ENCODE measurements around the gene PTPN11.
"Not testable (repeated sequence)": the region's sequence is repeated elsewhere in the genome, so short reads cannot be mapped to it uniquely, and the experiment has no call there.

PTPN11 gene

GRCh38 chr12:112408621-112409020, 10.1 kb upstream of the PTPN11 start:
- in situ Hi-C loops (cut with MboI; ENCODE audit: low sequenced_read_pairs) = no loop called here

GRCh38 chr12:112409064-112409905, 9.5 kb upstream of the PTPN11 start, which contains the start of gene RPL6:
TSS of gene RPL6 (minus strand) at chr12:112409605. CDS start at chr12:112408656, 949 bp downstream.
- in situ Hi-C loops (cut with MboI; ENCODE audit: low sequenced_read_pairs) = no loop called here

GRCh38 chr12:112409906-112410244, 8.9 kb upstream of the PTPN11 start:
- in situ Hi-C loops (cut with MboI; ENCODE audit: low sequenced_read_pairs) = no loop called here

- in situ Hi-C loops (cut with MboI; ENCODE audit: low sequenced_read_pairs) = no loop called here
These were observed 4.7 kb upstream of the PTPN11 start for GRCh38 chr12:112413855-112414625.

- in situ Hi-C loops (cut with MboI; ENCODE audit: low sequenced_read_pairs) = not testable (repeated sequence)
These were observed 3.3 kb upstream of the PTPN11 start for GRCh38 chr12:112415457-112415856.

GRCh38 chr12:112418273-112418607, 507 bp upstream of the PTPN11 start:
- in situ Hi-C loops (cut with MboI; ENCODE audit: low sequenced_read_pairs) = no loop called here

- in situ Hi-C loops (cut with MboI; ENCODE audit: low sequenced_read_pairs) = no loop called here
These were observed 768 bp downstream of the PTPN11 start for GRCh38 chr12:112419297-112420133.

- in situ Hi-C loops (cut with MboI; ENCODE audit: low sequenced_read_pairs) = no loop called here
These were observed 2.0 kb downstream of the PTPN11 start for GRCh38 chr12:112420740-112421139.

GRCh38 chr12:112421363-112421762, 2.6 kb downstream of the PTPN11 start:
- in situ Hi-C loops (cut with MboI; ENCODE audit: low sequenced_read_pairs) = no loop called here

- in situ Hi-C loops (cut with MboI; ENCODE audit: low sequenced_read_pairs) = no loop called here
These were observed 3.8 kb downstream of the PTPN11 start for GRCh38 chr12:112422531-112422930.

- in situ Hi-C loops (cut with MboI; ENCODE audit: low sequenced_read_pairs) = no loop called here
These were observed 5.4 kb downstream of the PTPN11 start for GRCh38 chr12:112424126-112424525.

GRCh38 chr12:112425582-112426382, 7.0 kb downstream of the PTPN11 start:
- in situ Hi-C loops (cut with MboI; ENCODE audit: low sequenced_read_pairs) = no loop called here

GRCh38 chr12:112427760-112428159, 9.0 kb downstream of the PTPN11 start:
- in situ Hi-C loops (cut with MboI; ENCODE audit: low sequenced_read_pairs) = no loop called here

GRCh38 chr12:112430929-112431328, 12.2 kb downstream of the PTPN11 start:
- in situ Hi-C loops (cut with MboI; ENCODE audit: low sequenced_read_pairs) = no loop called here

- in situ Hi-C loops (cut with MboI; ENCODE audit: low sequenced_read_pairs) = no loop called here
These were observed 13.2 kb downstream of the PTPN11 start for GRCh38 chr12:112431965-112432364.

GRCh38 chr12:112433551-112433950, 14.8 kb downstream of the PTPN11 start:
- in situ Hi-C loops (cut with MboI; ENCODE audit: low sequenced_read_pairs) = no loop called here

GRCh38 chr12:112438645-112439044, 19.9 kb downstream of the PTPN11 start:
- in situ Hi-C loops (cut with MboI; ENCODE audit: low sequenced_read_pairs) = not testable (repeated sequence)

- in situ Hi-C loops (cut with MboI; ENCODE audit: low sequenced_read_pairs) = no loop called here
These were observed 21.0 kb downstream of the PTPN11 start for GRCh38 chr12:112439769-112440168.

GRCh38 chr12:112440653-112441052, 21.9 kb downstream of the PTPN11 start:
- in situ Hi-C loops (cut with MboI; ENCODE audit: low sequenced_read_pairs) = not testable (repeated sequence)

GRCh38 chr12:112443916-112444315, 25.2 kb downstream of the PTPN11 start:
- in situ Hi-C loops (cut with MboI; ENCODE audit: low sequenced_read_pairs) = no loop called here

Data from HL-60/S4 (cell line).